Measurements from ENCODE around the gene RNF214. TPM values are rescaled to one million over a fixed set of nuclear protein-coding genes. Genes with fewer than 3 reads are reported as not detected.

Gene RNF214
- total and polyA plus RNA-seq, 2 of the 4 experiments (the other 2 are of a cell fraction) = 7.9 to 14.8 TPM

- no peak overlapping the region for H2AK5ac ChIP-seq (ENCODE audit: low read depth, low read length)
- intact Hi-C loops (cut with micrococcal nuclease) = no loop called here
- H2BK120ac ChIP-seq (ENCODE audit: low read depth, low read length) = no peak overlapping the region
- no peaks in the 10 kb centered on the region for H3K4me1 ChIP-seq (ENCODE audit: control insufficient read depth, insufficient read depth, low read length)
- DNase-seq (no peak), ATAC-seq (ENCODE audit: low read depth) (no peak)
- H3K9me3 ChIP-seq (ENCODE audit: control insufficient read depth, insufficient read depth, low read length) = no peaks in the 10 kb centered on the region
- no peak overlapping the region for H3K4me3 ChIP-seq (ENCODE audit: insufficient read depth, low read depth, low read length)
- in situ Hi-C loops (cut with MboI; ENCODE audit: low sequenced_read_pairs) = no loop called here
- no peak overlapping the region for H4K91ac ChIP-seq (ENCODE audit: insufficient read depth, low read depth, low read length)
- no peak overlapping the region for H3K23ac ChIP-seq (ENCODE audit: low read depth, low read length)
- no peak overlapping the region for H3K27ac ChIP-seq (ENCODE audit: insufficient read depth, low read length)
- ChIA-PET POLR2A (ENCODE audit: unreplicated experiment) (no interaction called here), CTCF (no interaction called here)
- no peak overlapping the region for H3K56ac ChIP-seq (ENCODE audit: extremely low read depth, insufficient read depth, low read length)
- no peak overlapping the region for H2AFZ ChIP-seq (replicated peaks; ENCODE audit: low read length, poor library complexity)
- H3K79me1 ChIP-seq (ENCODE audit: low read depth in 1 of 2, low read length in 2 of 2) = no peaks in the 10 kb centered on the region
- no peak overlapping the region for H2BK5ac ChIP-seq (ENCODE audit: low read depth, low read length, poor library complexity, severe bottlenecking)
- H3K4me2 ChIP-seq (ENCODE audit: low read depth, low read length) = no peak overlapping the region
- BruUV-seq (replicated peaks) = no TSS peak
- H3K9ac ChIP-seq (ENCODE audit: low read depth, low read length) = no peak overlapping the region
- H4K5ac ChIP-seq (ENCODE audit: low read depth, low read length) = no peak overlapping the region
- no peak overlapping the region for H2AK9ac ChIP-seq (replicated peaks; ENCODE audit: low read depth, low read length, poor library complexity)
- H3K27me3 ChIP-seq (ENCODE audit: control insufficient read depth, insufficient read depth, low read length) = no peaks in the 10 kb centered on the region
- WGBS, 2 experiments (ENCODE audit: extremely low coverage in 2 of 2, insufficient read length in 1 of 2) = 60% methylated on average over 1 of the region's 6 CpGs; no CpG with 5 or more reads in 1 of the 2 experiments
- no peak overlapping the region for H3K18ac ChIP-seq (ENCODE audit: low read depth, low read length)
- no peak overlapping the region for H4K8ac ChIP-seq (ENCODE audit: low read depth in 2 of 2, low read length in 2 of 2)
- no peak for TF ChIP-seq SMC3 (IDR thresholded peaks at IDR 0.05; ENCODE audit: low read depth, low read length)
- no peak for TF ChIP-seq RCOR1 (IDR thresholded peaks at IDR 0.05; ENCODE audit: insufficient replicate concordance, low read length)
- no peak for TF ChIP-seq ELK1 (IDR thresholded peaks at IDR 0.05; ENCODE audit: borderline replicate concordance, low read depth, low read length)
- TF ChIP-seq RFX5 (IDR thresholded peaks at IDR 0.05; ENCODE audit: low read depth, low read length) = no peak
- H3K14ac ChIP-seq (replicated peaks; ENCODE audit: low read depth, low read length) = no peak overlapping the region
- no peak overlapping the region for H2BK20ac ChIP-seq (ENCODE audit: low read depth, low read length)
- H3K36me3 ChIP-seq (ENCODE audit: control insufficient read depth, insufficient read depth, low read length) = peaks cover 67% of the 10 kb centered on the region
- no peak overlapping the region for H3K4ac ChIP-seq (ENCODE audit: low read depth, low read length)
- H4K20me1 ChIP-seq (ENCODE audit: insufficient read depth, low read length) = no peaks in the 10 kb centered on the region
- H2BK15ac ChIP-seq (ENCODE audit: low read depth, low read length) = no peak overlapping the region
- dilution Hi-C loops (cut with HindIII; ENCODE audit: low sequenced_read_pairs, unreplicated experiment) = no loop called here
- H3K9me1 ChIP-seq (ENCODE audit: insufficient read depth, low read length) = 0 out of 2 replicates have a peak, but pooled peaks cover 4% of the 10 kb centered on the region
Measured at GRCh38 chr11:117187007-117187406, 45.5 kb upstream of the RNF214 start.
